ENCODE data around the gene PRKCH.
A peak's percentile ranks its signal among the peaks of the same experiment; 100 is the strongest.

Gene PRKCH

GRCh38 chr14:61321385-61322010 lies at the start of gene PRKCH:
Gene PRKCH (plus strand): TSS chr14:61321579. CDS start chr14:61322102, 523 bp downstream.
- peak; percentile 57 to 74 for DNase-seq (ENCODE audit: low read depth in 2 of 2)

- no peak for DNase-seq (ENCODE audit: low read depth in 2 of 2)
Measured at GRCh38 chr14:61277232-61277631, 44.1 kb upstream of the PRKCH start.

- no peak for DNase-seq (ENCODE audit: low read depth in 2 of 2)
Measured at GRCh38 chr14:61277784-61278183, 43.6 kb upstream of the PRKCH start.

GRCh38 chr14:61279082-61279481 lies 42.3 kb upstream of the PRKCH start:
- DNase-seq (ENCODE audit: low read depth in 2 of 2): no peak

GRCh38 chr14:61280092-61280525 lies 41.3 kb upstream of the PRKCH start:
- DNase-seq (ENCODE audit: low read depth in 2 of 2): peak in 1 of 2 donors; percentile 37

GRCh38 chr14:61280526-61281185 lies 40.7 kb upstream of the PRKCH start:
- DNase-seq (ENCODE audit: low read depth in 2 of 2): peak; percentile 53 to 63

GRCh38 chr14:61281186-61281947 lies 40.0 kb upstream of the PRKCH start, which contains the start of gene TMEM30B:
Gene TMEM30B (minus strand): TSS chr14:61281338. CDS start chr14:61281147, 191 bp downstream.
- DNase-seq (ENCODE audit: low read depth in 2 of 2): no peak

- no peak for DNase-seq (ENCODE audit: low read depth in 2 of 2)
Measured at GRCh38 chr14:61281948-61282275, 39.5 kb upstream of the PRKCH start.

GRCh38 chr14:61282746-61283145 lies 38.6 kb upstream of the PRKCH start:
- DNase-seq (ENCODE audit: low read depth in 2 of 2): no peak

- DNase-seq (ENCODE audit: low read depth in 2 of 2): no peak
Measured at GRCh38 chr14:61284001-61284400, 37.4 kb upstream of the PRKCH start.

GRCh38 chr14:61285364-61285763 lies 36.0 kb upstream of the PRKCH start:
- no peak for DNase-seq (ENCODE audit: low read depth in 2 of 2)

GRCh38 chr14:61287196-61287595 lies 34.2 kb upstream of the PRKCH start:
- no peak for DNase-seq (ENCODE audit: low read depth in 2 of 2)

GRCh38 chr14:61288228-61288627 lies 33.2 kb upstream of the PRKCH start:
- DNase-seq (ENCODE audit: low read depth in 2 of 2): no peak

GRCh38 chr14:61288720-61289119 lies 32.7 kb upstream of the PRKCH start:
- DNase-seq (ENCODE audit: low read depth in 2 of 2): no peak

- no peak for DNase-seq (ENCODE audit: low read depth in 2 of 2)
Measured at GRCh38 chr14:61290701-61291100, 30.7 kb upstream of the PRKCH start.

- no peak for DNase-seq (ENCODE audit: low read depth in 2 of 2)
Measured at GRCh38 chr14:61296151-61296550, 25.2 kb upstream of the PRKCH start.

- DNase-seq (ENCODE audit: low read depth in 2 of 2): no peak
Measured at GRCh38 chr14:61296719-61297502, 24.5 kb upstream of the PRKCH start.

GRCh38 chr14:61297581-61297980 lies 23.8 kb upstream of the PRKCH start:
- no peak for DNase-seq (ENCODE audit: low read depth in 2 of 2)

GRCh38 chr14:61298824-61299223 lies 22.6 kb upstream of the PRKCH start:
- DNase-seq (ENCODE audit: low read depth in 2 of 2): no peak

- DNase-seq (ENCODE audit: low read depth in 2 of 2): no peak
Measured at GRCh38 chr14:61300209-61300608, 21.2 kb upstream of the PRKCH start.

- no peak for DNase-seq (ENCODE audit: low read depth in 2 of 2)
Measured at GRCh38 chr14:61300754-61301153, 20.6 kb upstream of the PRKCH start.

- no peak for DNase-seq (ENCODE audit: low read depth in 2 of 2)
Measured at GRCh38 chr14:61304688-61305087, 16.7 kb upstream of the PRKCH start.

All from stimulated activated CD4-positive, alpha-beta T cell treated with anti-CD3 and anti-CD28 coated beads, Interleukin-15, amount 100 ng/mL, for 48 hours (primary cell).